HCT116 (cell line): Measurements from ENCODE around the gene TARBP2. TPM values are rescaled to one million over a fixed set of nuclear protein-coding genes. Genes with fewer than 3 reads are reported as not detected.
A peak's percentile ranks its signal among the peaks of the same experiment; 100 is the strongest.

ENCODE experiments used
- ATAC-seq: fragments of 200-7000 bp; cut with Tn5 transposase; 2 replicates; pipeline ENCODE4 v1.9.1; 2020; ENCODE audit warnings: mild to moderate bottlenecking, moderate library complexity
- BruUV-seq: library from RNA; stranded (reverse); fragments of 400-500 nt; replicated peaks from 2 replicates; lab custom pipeline; 2021; lab: Mats Ljungman, UMichigan
- CTCF ChIA-PET: fragments of 300-600 bp; sonication (Branson Sonifier 250); formaldehyde crosslinking; loops from one replicate; lab custom pipeline; 2021; ENCODE audit warnings: antibody characterized with exemption; lab: Charles Lee
- POLR2A ChIA-PET: fragments of 300-600, 350-600 bp; sonication (Branson Sonifier 250); formaldehyde crosslinking; loops from one replicate; lab custom pipeline; 2021; ENCODE audit warnings: antibody characterized with exemption; lab: Charles Lee
- RAD21 ChIA-PET, 2 experiments: fragments of 300-600 bp; sonication (Branson Sonifier 250); formaldehyde crosslinking; loops; one replicate each; lab custom pipeline; 2023; ENCODE audit warnings: low total read pairs in 2 of 2; ENCODE audit not compliant: uncharacterized antibody in 2 of 2, unreplicated experiment in 2 of 2, low non-redundant PET in 1 of 2; lab: Charles Lee
- DNase-seq: peaks from one replicate; pipeline ENCODE4 v3.0.0-alpha.2; 2010; ENCODE audit warnings: low read depth, low spot score
- H2AFZ ChIP-seq: fragments of 200-600 bp; shearing (Covaris generic), sonication (generic); 2 replicates; pipeline ENCODE4 v1.6.1; 2017; ENCODE audit warnings: low read depth, mixed run types, mixed read lengths, antibody characterized with exemption, low read length; ENCODE audit not compliant: poor library complexity, severe bottlenecking
- H3K27ac ChIP-seq: 2 replicates; pipeline ENCODE4 v1.5.1; 2012; ENCODE audit warnings: low read depth, low read length
- H3K27me3 ChIP-seq: fragments of 200-600 bp; sonication (generic); 2 replicates; pipeline ENCODE4 v1.6.1; 2016; ENCODE audit warnings: mixed run types, low read length, mixed read lengths; ENCODE audit not compliant: insufficient read depth
- H3K36me3 ChIP-seq, 2 experiments: fragments of 200-500 bp in 1 of 2; fragments of 200-600 bp in 1 of 2; sonication (Bioruptor generic) in 1 of 2; sonication (generic) in 1 of 2; 2 replicates each; pipeline versions ENCODE4 v1.5.1 to v1.6.1; 2014 to 2016; ENCODE audit warnings: low read length in 2 of 2, inconsistent platforms in 1 of 2, mixed read lengths in 1 of 2, mixed run types in 1 of 2; ENCODE audit not compliant: insufficient read depth in 2 of 2, control insufficient read depth in 1 of 2
- H3K4me1 ChIP-seq, 2 experiments: fragments of 200-600 bp in 1 of 2; sonication (generic) in 1 of 2; 2 replicates each; pipeline versions ENCODE4 v1.5.1 to v1.6.1; 2012 to 2017; ENCODE audit warnings: low read length in 2 of 2, inconsistent platforms in 1 of 2, mild to moderate bottlenecking in 1 of 2, mixed read lengths in 1 of 2, mixed run types in 1 of 2, moderate library complexity in 1 of 2; ENCODE audit not compliant: insufficient read depth in 2 of 2, control insufficient read depth in 1 of 2
- H3K4me2 ChIP-seq: fragments of 200-600 bp; sonication (generic); 2 replicates; pipeline ENCODE4 v1.6.1; 2017; ENCODE audit warnings: mixed run types, low read length, mixed read lengths
- H3K4me3 ChIP-seq, 2 experiments: fragments of 200-600 bp in 1 of 2; sonication (generic) in 1 of 2; replicated peaks in 1 of 2; 2 replicates each; pipeline ENCODE4 v1.5.1; 2011 to 2016; ENCODE audit warnings: low read length in 2 of 2, control low read depth in 1 of 2, low read depth in 1 of 2, mild to moderate bottlenecking in 1 of 2, mixed read lengths in 1 of 2, mixed run types in 1 of 2
- H3K79me2 ChIP-seq: fragments of 200-600 bp; sonication (generic); 2 replicates; pipeline ENCODE4 v1.6.1; 2017; ENCODE audit warnings: mild to moderate bottlenecking, mixed run types, low read length, moderate library complexity, mixed read lengths; ENCODE audit not compliant: insufficient read depth
- H3K9ac ChIP-seq: fragments of 200-600 bp; sonication (generic); 2 replicates; pipeline ENCODE4 v1.6.1; 2016; ENCODE audit warnings: low read length, mixed read lengths
- H3K9me2 ChIP-seq: fragments of 200-600 bp; sonication (generic), shearing (Covaris generic); 2 replicates; pipeline ENCODE4 v1.6.1; 2017; ENCODE audit warnings: mixed run types, mild to moderate bottlenecking, moderate library complexity; ENCODE audit not compliant: insufficient read depth
- H3K9me3 ChIP-seq, 2 experiments: fragments of 200-500 bp in 1 of 2; fragments of 200-600 bp in 1 of 2; sonication (Bioruptor generic) in 1 of 2; sonication (generic) in 1 of 2; 2 replicates each; pipeline ENCODE4 v1.6.1; 2014 to 2017; ENCODE audit warnings: low read length in 2 of 2, mixed read lengths in 2 of 2, inconsistent platforms in 1 of 2, low read depth in 1 of 2, mild to moderate bottlenecking in 1 of 2, mixed run types in 1 of 2, moderate library complexity in 1 of 2; ENCODE audit not compliant: control insufficient read depth in 1 of 2, insufficient read depth in 1 of 2
- H4K20me1 ChIP-seq: fragments of 200-600 bp; sonication (generic), shearing (Covaris generic); 2 replicates; pipeline ENCODE4 v1.6.1; 2017; ENCODE audit warnings: mixed run types, mild to moderate bottlenecking, moderate library complexity; ENCODE audit not compliant: insufficient read depth
- CEBPB ChIP-seq: IDR thresholded peaks from 2 replicates; pipeline ENCODE4 v1.6.1; 2012; ENCODE audit warnings: low read depth
- POLR2A ChIP-seq: IDR thresholded peaks from 2 replicates; pipeline ENCODE4 v1.7.0; 2011; ENCODE audit warnings: borderline replicate concordance; ENCODE audit not compliant: insufficient read depth, insufficient read length; ENCODE audit errors: extremely low read depth
- POLR2AphosphoS5 ChIP-seq: IDR thresholded peaks from 2 replicates; pipeline ENCODE4 v1.6.1; 2011; ENCODE audit warnings: mild to moderate bottlenecking, low read depth, low read length, moderate library complexity
- SP1 ChIP-seq: IDR thresholded peaks from 2 replicates; pipeline ENCODE4 v1.6.1; 2012; ENCODE audit warnings: low read depth
- ZBTB33 ChIP-seq: IDR thresholded peaks from 2 replicates; pipeline ENCODE4 v1.6.1; 2011; ENCODE audit warnings: mild to moderate bottlenecking, low read length, moderate library complexity; ENCODE audit not compliant: insufficient replicate concordance; ENCODE audit errors: extremely low read depth
- ZFX ChIP-seq: fragments of 450-650 bp; IDR thresholded peaks from 2 replicates; pipeline ENCODE4 v1.6.1; 2017
- intact Hi-C: fragments of 100-400 bp; cut with micrococcal nuclease; formaldehyde crosslinking; loops from 2 replicates; pipeline ENCODE4 v1.10.0; 2022
- total RNA-seq: library from RNA; stranded (reverse); gene quantifications from one replicate; pipeline ENCODE4 v1.2.1, GENCODE V29; 2021; ENCODE audit not compliant: unreplicated experiment
- TF ChIP-seq, protein P1 (sequence below): IDR thresholded peaks from 2 replicates; pipeline ENCODE4 v1.6.1; 2012

Gene TARBP2
- total RNA-seq, 1 experiment from 2014 or later: 40.1 TPM

DNA sequence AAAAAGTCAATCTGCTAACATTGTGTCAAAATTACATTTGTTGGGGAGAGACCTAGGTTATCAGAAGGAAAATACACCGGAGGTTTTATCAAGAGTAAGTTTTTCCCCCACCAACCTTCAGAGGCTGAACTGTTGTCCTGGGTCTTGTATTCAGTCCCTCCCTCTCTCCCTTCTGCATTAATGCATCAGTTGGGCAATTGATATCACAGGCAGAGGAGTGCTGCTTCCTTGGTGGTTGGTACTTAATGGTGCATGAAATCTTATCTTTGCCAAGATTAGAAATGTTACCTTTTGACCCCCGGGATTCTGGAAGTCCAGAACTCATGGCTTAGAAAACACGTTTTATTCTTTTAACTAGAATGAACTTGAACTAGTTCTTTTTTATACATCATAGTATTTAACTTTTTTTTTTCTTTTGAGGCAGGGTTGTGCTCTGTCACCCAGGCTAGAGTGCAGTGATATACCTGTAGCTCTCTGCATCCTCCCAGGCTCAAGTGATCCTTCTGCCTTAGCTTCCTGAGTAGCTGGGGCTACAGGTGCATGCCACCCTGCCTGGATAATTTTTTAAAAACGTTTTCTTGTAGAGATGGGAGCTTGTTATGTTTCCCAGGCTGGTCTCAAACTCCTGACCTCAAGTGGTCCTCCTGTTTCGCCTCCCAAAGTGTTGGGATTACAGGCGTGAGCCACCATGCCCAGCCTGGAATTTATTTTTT, 44.3 kb upstream of the TARBP2 start:
- Histone ChIP-seq H3K4me1 (peaks cover 0 to 11% of the 10 kb centered on the region in 2 experiments; a peak in 3 of 4 replicates), H3K36me3 (peaks cover 71 to 80% of the 10 kb centered on the region in 2 experiments), H3K4me3 (no peak overlapping the region), H3K27ac (no peak overlapping the region), H3K9ac (no peak overlapping the region), H3K4me2 (no peak overlapping the region), H3K9me3 (no peaks in the 10 kb centered on the region), H2AFZ (no peak overlapping the region), H3K27me3 (no peaks in the 10 kb centered on the region), H3K79me2 (peaks cover 97% of the 10 kb centered on the region), H4K20me1 (peaks cover 73% of the 10 kb centered on the region; the same call in 1 of the 2 replicates), H3K9me2 (no peaks in the 10 kb centered on the region)
- POLR2A ChIA-PET: interaction anchor here (1.1 kb wide), 1 partner anchor 9 kb away, joined by 3 read pairs; no protein-coding TSS in a partner anchor
- intact Hi-C loops: no loop called here
- RAD21 ChIA-PET: no interaction called here
- no TSS peak for BruUV-seq
- 0 out of 2 replicates have a peak, but pooled peaks have one; percentile 14 for TF ChIP-seq POLR2AphosphoS5
- TF ChIP-seq CEBPB: no peak
- CTCF ChIA-PET: no interaction called here
- DNase-seq (no peak), ATAC-seq (no peak)

DNA sequence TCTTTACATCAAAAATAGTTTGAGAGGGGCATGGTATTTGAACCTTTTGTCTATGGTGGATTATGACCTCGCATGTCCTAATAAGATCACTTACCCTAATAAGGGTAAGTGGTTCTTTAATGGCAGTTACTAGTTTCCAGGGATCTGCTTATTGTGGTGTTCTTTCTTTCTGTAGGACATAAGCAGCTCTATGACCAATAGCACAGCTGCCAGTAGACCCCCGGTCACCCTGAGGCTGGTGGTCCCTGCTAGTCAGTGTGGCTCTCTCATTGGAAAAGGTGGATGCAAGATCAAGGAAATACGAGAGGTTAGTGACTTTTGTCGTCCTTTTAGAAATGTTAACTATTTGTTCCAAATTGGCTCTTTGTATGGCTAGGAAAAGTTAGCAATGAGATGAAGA, 42.0 kb upstream of the TARBP2 start:
- H3K27me3 ChIP-seq: no peaks in the 10 kb centered on the region
- no peaks in the 10 kb centered on the region; a peak in 1 of 4 replicates for H3K4me1 ChIP-seq
- no peak overlapping the region for H3K9ac ChIP-seq
- H3K79me2 ChIP-seq: peaks cover 100% of the 10 kb centered on the region
- BruUV-seq: no TSS peak
- H3K27ac ChIP-seq: no peak overlapping the region
- no peaks in the 10 kb centered on the region for H3K9me3 ChIP-seq
- ChIA-PET POLR2A (no interaction called here), RAD21 (no interaction called here), CTCF (interaction anchor here (1.5 kb wide), 1 partner anchor 18 kb away, joined by 5 read pairs; no protein-coding TSS in a partner anchor)
- no peak overlapping the region for H3K4me3 ChIP-seq
- H4K20me1 ChIP-seq: peaks cover 74% of the 10 kb centered on the region; the same call in 1 of the 2 replicates
- no peak overlapping the region for H3K4me2 ChIP-seq
- H2AFZ ChIP-seq: no peak overlapping the region
- peaks cover 89 to 93% of the 10 kb centered on the region in 2 experiments for H3K36me3 ChIP-seq
- no peak for DNase-seq
- no peaks in the 10 kb centered on the region for H3K9me2 ChIP-seq
- intact Hi-C loops: no loop called here
- no peak for ATAC-seq
- TF ChIP-seq ZBTB33 (no peak), ZFX (no peak), SP1 (no peak), POLR2A (no peak)
- TF ChIP-seq, protein P1, sequence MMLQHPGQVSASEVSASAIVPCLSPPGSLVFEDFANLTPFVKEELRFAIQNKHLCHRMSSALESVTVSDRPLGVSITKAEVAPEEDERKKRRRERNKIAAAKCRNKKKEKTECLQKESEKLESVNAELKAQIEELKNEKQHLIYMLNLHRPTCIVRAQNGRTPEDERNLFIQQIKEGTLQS: no peak
